Endothelial cell of umbilical vein (primary cell): ENCODE data around the gene TMPRSS6. TPM values are rescaled to one million over a fixed set of nuclear protein-coding genes. Genes with fewer than 3 reads are reported as not detected.

Experiments used
- BruUV-seq: library from RNA; stranded (reverse); fragments of 400-500 nt; replicated peaks from 2 replicates; lab custom pipeline; 2021; lab: Mats Ljungman, UMichigan
- CTCF ChIA-PET: fragments of 300-600, 350-600 bp; sonication (Branson Sonifier 250); formaldehyde crosslinking; loops from one replicate; lab custom pipeline; 2021; ENCODE audit warnings: antibody characterized with exemption, inconsistent platforms; lab: Charles Lee
- POLR2A ChIA-PET: fragments of 300-600, 350-600 bp; sonication (Branson Sonifier 250); formaldehyde crosslinking; loops from one replicate; lab custom pipeline; 2021; ENCODE audit warnings: antibody characterized with exemption, inconsistent platforms; lab: Charles Lee
- DNase-seq: peaks from one replicate; pipeline ENCODE4 v3.0.0-alpha.2; 2011; ENCODE audit warnings: low read depth, low spot score
- FAIRE-seq: peaks from 2 replicates; lab custom pipeline; 2011; peaks lifted over from hg19 to GRCh38; lab: Jason Lieb, UNC
- H2AFZ ChIP-seq: 2 replicates; pipeline ENCODE4 v1.6.0; 2012; ENCODE audit warnings: low read depth, low read length, control low read depth, inconsistent platforms
- H3K27ac ChIP-seq: 2 replicates; pipeline ENCODE4 v1.5.1; 2011; ENCODE audit warnings: low read depth, mild to moderate bottlenecking, control low read depth, low read length, moderate library complexity; ENCODE audit not compliant: insufficient read depth
- H3K27me3 ChIP-seq, 2 experiments: 2 replicates each; pipeline versions ENCODE4 v1.6.0 to v1.6.1; 2011; ENCODE audit warnings: low read length in 2 of 2, mixed read lengths in 1 of 2; ENCODE audit not compliant: control insufficient read depth in 2 of 2, insufficient read depth in 2 of 2
- H3K36me3 ChIP-seq, 2 experiments: 2 replicates in 1 of 2; 3 replicates in 1 of 2; pipeline ENCODE4 v1.5.1; 2011; ENCODE audit warnings: low read length in 2 of 2, mild to moderate bottlenecking in 1 of 2, moderate library complexity in 1 of 2; ENCODE audit not compliant: control insufficient read depth in 2 of 2, insufficient read depth in 2 of 2; ENCODE audit errors: extremely low read depth in 1 of 2
- H3K4me1 ChIP-seq: 3 replicates; pipeline ENCODE4 v1.5.1; 2011; ENCODE audit warnings: mild to moderate bottlenecking, low read length; ENCODE audit not compliant: control insufficient read depth, insufficient read depth; ENCODE audit errors: extremely low read depth
- H3K4me2 ChIP-seq: 2 replicates; pipeline ENCODE4 v1.6.1; 2011; ENCODE audit warnings: low read length, control low read depth, mixed read lengths; ENCODE audit not compliant: insufficient read depth
- H3K4me3 ChIP-seq, 3 experiments: fragments of 200-600 bp in 1 of 3; sonication (generic), shearing (Covaris generic) in 1 of 3; replicated peaks in 1 of 3; 2 replicates each; pipeline ENCODE4 v1.5.1; 2011 to 2016; ENCODE audit warnings: control low read depth in 3 of 3, low read length in 3 of 3, mild to moderate bottlenecking in 2 of 3, inconsistent platforms in 1 of 3, low read depth in 1 of 3, moderate library complexity in 1 of 3; ENCODE audit not compliant: insufficient read depth in 1 of 3
- H3K79me2 ChIP-seq: 2 replicates; pipeline ENCODE4 v1.6.0; 2012; ENCODE audit warnings: low read length, inconsistent platforms; ENCODE audit not compliant: control insufficient read depth, insufficient read depth
- H3K9ac ChIP-seq: replicated peaks from 2 replicates; pipeline ENCODE3; 2011; ENCODE audit warnings: low read length, control low read depth; ENCODE audit not compliant: insufficient read depth; ENCODE audit errors: extremely low read depth
- H3K9me1 ChIP-seq: replicated peaks from 3 replicates; pipeline ENCODE4 v1.6.0; 2011; ENCODE audit warnings: mild to moderate bottlenecking, low read length; ENCODE audit not compliant: control insufficient read depth, insufficient read depth; ENCODE audit errors: extremely low read depth
- H3K9me3 ChIP-seq: replicated peaks from 2 replicates; pipeline ENCODE4 v1.5.1; 2012; ENCODE audit warnings: low read length, inconsistent platforms; ENCODE audit not compliant: control insufficient read depth, insufficient read depth
- H4K20me1 ChIP-seq: replicated peaks from 2 replicates; pipeline ENCODE3; 2011; ENCODE audit warnings: mild to moderate bottlenecking, low read length; ENCODE audit not compliant: control insufficient read depth, insufficient read depth; ENCODE audit errors: extremely low read depth
- CTCF ChIP-seq, 2 donors: IDR thresholded peaks; 1 replicate in 1 of 2; 2 replicates in 1 of 2; pipeline ENCODE4 v1.5.1; 2011; ENCODE audit warnings: low read length in 2 of 2, mild to moderate bottlenecking in 2 of 2, moderate library complexity in 2 of 2, control low read depth in 1 of 2, inconsistent platforms in 1 of 2, low read depth in 1 of 2; ENCODE audit not compliant: insufficient read depth in 1 of 2; ENCODE audit errors: extremely low read depth in 1 of 2
- EZH2 ChIP-seq: IDR thresholded peaks from 2 replicates; pipeline ENCODE4 v1.6.1; 2012; ENCODE audit warnings: borderline replicate concordance, low read depth, mild to moderate bottlenecking, moderate library complexity, low read length, inconsistent platforms; ENCODE audit not compliant: severe bottlenecking
- FOS ChIP-seq: IDR thresholded peaks from 2 replicates; pipeline ENCODE4 v1.6.1; 2011; ENCODE audit warnings: mild to moderate bottlenecking, low read length, moderate library complexity, borderline replicate concordance; ENCODE audit not compliant: insufficient read depth
- GATA2 ChIP-seq: IDR thresholded peaks from 2 replicates; pipeline ENCODE4 v1.7.0; 2011; ENCODE audit warnings: low read depth, mild to moderate bottlenecking, moderate library complexity, mixed read lengths, low read length; ENCODE audit not compliant: insufficient read length, insufficient read depth
- JUN ChIP-seq: IDR thresholded peaks from 2 replicates; pipeline ENCODE4 v1.6.1; 2011; ENCODE audit warnings: borderline replicate concordance, low read depth; ENCODE audit not compliant: insufficient read length, insufficient read depth
- MAX ChIP-seq: IDR thresholded peaks from 2 replicates; pipeline ENCODE4 v1.6.1; 2011; ENCODE audit not compliant: insufficient read depth, insufficient read length
- MYC ChIP-seq: IDR thresholded peaks from one replicate; pipeline ENCODE4 v1.6.1; 2011; ENCODE audit warnings: mild to moderate bottlenecking, low read depth, low read length
- POLR2A ChIP-seq: IDR thresholded peaks from 2 replicates; pipeline ENCODE4 v1.6.1; 2012; ENCODE audit warnings: low read depth, mild to moderate bottlenecking, control low read depth, low read length
- POLR2AphosphoS5 ChIP-seq: IDR thresholded peaks from 2 replicates; pipeline ENCODE4 v1.6.1; 2012; ENCODE audit warnings: low read depth, mild to moderate bottlenecking, control low read depth, low read length, moderate library complexity; ENCODE audit not compliant: insufficient read depth
- dilution Hi-C: fragments of 300-500 bp; cut with MboI; formaldehyde crosslinking; loops from one replicate; pipeline ENCODE4 v1.15.0; 2019; ENCODE audit warnings: low sequenced_read_pairs; ENCODE audit not compliant: extremely low pct_ligation_motif_present
- intact Hi-C: fragments of 100-400 bp; cut with micrococcal nuclease; formaldehyde crosslinking; loops from one replicate; pipeline ENCODE4 v1.10.0; 2022
- polyA plus RNA-seq, 4 experiments: library from polyadenylated mRNA; depleted of rRNA in 3 of 4; stranded (reverse) in 3 of 4; unstranded in 1 of 4; fragments of >200 nt; gene quantifications; 2 replicates each; pipeline versions ENCODE4 v1.2.1 to v1.2.3, GENCODE V29; 2011 to 2012; ENCODE audit warnings: missing spikeins in 1 of 4
- total RNA-seq: library from RNA; stranded (reverse); gene quantifications from 2 replicates; pipeline ENCODE4 v1.2.3, GENCODE V29; 2021

Gene TMPRSS6
- total and polyA plus RNA-seq, 2 donors (not counting 3 experiments of a cell fraction or from before 2014, with no cell fraction given): not detected

- no peak overlapping the region for H3K4me3 ChIP-seq
- H4K20me1 ChIP-seq: no peaks in the 10 kb centered on the region
- no peak for DNase-seq
- no peak overlapping the region for H3K27ac ChIP-seq
- H3K27me3 ChIP-seq: peaks cover 14 to 15% of the 10 kb centered on the region in 2 experiments
- H3K9me1 ChIP-seq: no peaks in the 10 kb centered on the region
- no peaks in the 10 kb centered on the region for H3K36me3 ChIP-seq
- no peaks in the 10 kb centered on the region for H3K79me2 ChIP-seq
- POLR2A ChIA-PET: no interaction called here
- TF ChIP-seq POLR2AphosphoS5 (no peak), GATA2 (no peak), POLR2A (no peak), CTCF (IDR thresholded peaks at IDR 0.05; ENCODE audit: extremely low read depth in 1 of 2, insufficient read depth in 1 of 2, low read depth in 1 of 2, low read length in 2 of 2) (no peak), MAX (no peak), FOS (no peak), MYC (no peak), EZH2 (no peak), JUN (no peak)
- H3K4me1 ChIP-seq: no peaks in the 10 kb centered on the region
- H3K4me2 ChIP-seq: no peak overlapping the region
- H3K9me3 ChIP-seq: no peaks in the 10 kb centered on the region
- CTCF ChIA-PET: interaction anchor here (1.4 kb wide), 1 partner anchor 20 kb away, joined by 3 read pairs; no protein-coding TSS in a partner anchor
- FAIRE-seq: no peak
- H3K9ac ChIP-seq: no peak overlapping the region
- intact Hi-C loops: no loop called here
- dilution Hi-C loops: no loop called here
- no TSS peak for BruUV-seq
- H2AFZ ChIP-seq: no peak overlapping the region
Measured at GRCh38 chr22:37069719-37070118, 39.8 kb downstream of the TMPRSS6 start.
